MCF 10A (cell line): ENCODE results near the gene FAM111B. TPM values are rescaled to one million over a fixed set of nuclear protein-coding genes. Genes with fewer than 3 reads are reported as not detected.
"Not testable (repeated sequence)": the region's sequence is repeated elsewhere in the genome, so short reads cannot be mapped to it uniquely, and the experiment has no call there.

Experiments
- BruUV-seq: library from RNA; stranded (reverse); fragments of 400-500 nt; replicated peaks from 2 replicates; lab custom pipeline; 2021; lab: Mats Ljungman, UMichigan
- CTCF ChIA-PET: fragments of 300-600 bp; sonication (Branson Sonifier 250); formaldehyde crosslinking; extraction: SDS; loops from one replicate; lab custom pipeline; 2021; ENCODE audit warnings: antibody characterized with exemption, inconsistent platforms; lab: Yijun Ruan, JAX
- POLR2A ChIA-PET: fragments of 300-600, 350-650 bp; sonication (Branson Sonifier 250); formaldehyde crosslinking; extraction: SDS; loops from one replicate; lab custom pipeline; 2020; ENCODE audit warnings: antibody characterized with exemption, inconsistent platforms; lab: Yijun Ruan, JAX
- DNase-seq: peaks from one replicate; pipeline ENCODE4 v3.0.0-alpha.2; 2018; ENCODE audit not compliant: unreplicated experiment
- H3K27ac Mint-ChIP-seq: one replicate; pipeline ENCODE4 v1.8.0; 2022; ENCODE audit warnings: mild to moderate bottlenecking, low read depth, mixed read lengths; ENCODE audit not compliant: unreplicated experiment
- H3K27me3 Mint-ChIP-seq: one replicate; pipeline ENCODE4 v1.8.0; 2022; ENCODE audit warnings: mixed read lengths; ENCODE audit not compliant: insufficient read depth, unreplicated experiment
- H3K36me3 Mint-ChIP-seq: one replicate; pipeline ENCODE4 v1.8.0; 2022; ENCODE audit warnings: mild to moderate bottlenecking, moderate library complexity, mixed read lengths; ENCODE audit not compliant: insufficient read depth, unreplicated experiment
- H3K4me1 Mint-ChIP-seq: one replicate; pipeline ENCODE4 v1.8.0; 2022; ENCODE audit warnings: mixed read lengths; ENCODE audit not compliant: insufficient read depth, unreplicated experiment
- H3K4me3 Mint-ChIP-seq: one replicate; pipeline ENCODE4 v1.8.0; 2022; ENCODE audit warnings: mild to moderate bottlenecking, moderate library complexity, mixed read lengths; ENCODE audit not compliant: unreplicated experiment
- H3K9me3 Mint-ChIP-seq: one replicate; pipeline ENCODE4 v1.8.0; 2022; ENCODE audit warnings: mixed read lengths; ENCODE audit not compliant: unreplicated experiment
- intact Hi-C: fragments of 100-400 bp; cut with micrococcal nuclease; formaldehyde crosslinking; loops from 2 replicates; pipeline ENCODE4 v1.14.1; 2022
- total RNA-seq: library from RNA; stranded (reverse); gene quantifications from 2 replicates; pipeline ENCODE4 v1.2.3, GENCODE V29; 2022
- TF ChIP-seq, protein P1 (sequence below): fragments of 200-600 bp; IDR thresholded peaks from one replicate; pipeline ENCODE4 v1.8.0; 2022; ENCODE audit warnings: antibody characterized with exemption, mild to moderate bottlenecking; ENCODE audit not compliant: unreplicated experiment

Gene FAM111B
- total RNA-seq, 1 experiment from 2014 or later, result 1.6 TPM

- peak; percentile 48 for DNase-seq
- Mint-ChIP-seq H3K36me3 (no peaks in the 10 kb centered on the region), H3K27ac (no peak overlapping the region), H3K4me1 (peaks cover 12% of the 10 kb centered on the region), H3K27me3 (peaks cover 24% of the 10 kb centered on the region), H3K9me3 (no peaks in the 10 kb centered on the region), H3K4me3 (peak overlapping the region; percentile 61)
- TF ChIP-seq, protein P1, sequence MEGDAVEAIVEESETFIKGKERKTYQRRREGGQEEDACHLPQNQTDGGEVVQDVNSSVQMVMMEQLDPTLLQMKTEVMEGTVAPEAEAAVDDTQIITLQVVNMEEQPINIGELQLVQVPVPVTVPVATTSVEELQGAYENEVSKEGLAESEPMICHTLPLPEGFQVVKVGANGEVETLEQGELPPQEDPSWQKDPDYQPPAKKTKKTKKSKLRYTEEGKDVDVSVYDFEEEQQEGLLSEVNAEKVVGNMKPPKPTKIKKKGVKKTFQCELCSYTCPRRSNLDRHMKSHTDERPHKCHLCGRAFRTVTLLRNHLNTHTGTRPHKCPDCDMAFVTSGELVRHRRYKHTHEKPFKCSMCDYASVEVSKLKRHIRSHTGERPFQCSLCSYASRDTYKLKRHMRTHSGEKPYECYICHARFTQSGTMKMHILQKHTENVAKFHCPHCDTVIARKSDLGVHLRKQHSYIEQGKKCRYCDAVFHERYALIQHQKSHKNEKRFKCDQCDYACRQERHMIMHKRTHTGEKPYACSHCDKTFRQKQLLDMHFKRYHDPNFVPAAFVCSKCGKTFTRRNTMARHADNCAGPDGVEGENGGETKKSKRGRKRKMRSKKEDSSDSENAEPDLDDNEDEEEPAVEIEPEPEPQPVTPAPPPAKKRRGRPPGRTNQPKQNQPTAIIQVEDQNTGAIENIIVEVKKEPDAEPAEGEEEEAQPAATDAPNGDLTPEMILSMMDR, result peak; percentile 15
- POLR2A ChIA-PET, result no interaction called here
- intact Hi-C loops, result no loop called here
- CTCF ChIA-PET, result interaction anchor here (0.5 to 4.8 kb wide), 5 partner anchors 33 to 228 kb away, joined by 3 to 23 read pairs (median 3); partner anchors contain the start of gene FAM111A
- BruUV-seq, result no TSS peak
These were observed 4.7 kb upstream of the FAM111B start for GRCh38 chr11:59102259-59102765.

- H3K36me3 Mint-ChIP-seq, H3K27me3 Mint-ChIP-seq, H3K9me3 Mint-ChIP-seq, BruUV-seq, H3K27ac Mint-ChIP-seq: not testable (repeated sequence)
- Mint-ChIP-seq H3K4me1 (peaks cover 26% of the 10 kb centered on the region), H3K4me3 (peak overlapping the region; percentile 90)
- POLR2A ChIA-PET, result interaction anchor here (1.1 to 2.2 kb wide), 3 partner anchors 35 to 67 kb away, joined by 3 to 21 read pairs (median 21); partner anchors contain the start of gene FAM111A
- CTCF ChIA-PET, result interaction anchor here (0.6 to 5.1 kb wide), 6 partner anchors 10 to 54 kb away, joined by 3 to 36 read pairs (median 10); no protein-coding TSS in a partner anchor
- intact Hi-C loops, result loop anchor here (2.0 kb wide), 1 partner anchor 35 kb away; the partner anchor contains the start of gene FAM111A
- peak; percentile 19 for DNase-seq
These were observed 684 bp downstream of the FAM111B start for GRCh38 chr11:59107721-59108120.

DNA sequence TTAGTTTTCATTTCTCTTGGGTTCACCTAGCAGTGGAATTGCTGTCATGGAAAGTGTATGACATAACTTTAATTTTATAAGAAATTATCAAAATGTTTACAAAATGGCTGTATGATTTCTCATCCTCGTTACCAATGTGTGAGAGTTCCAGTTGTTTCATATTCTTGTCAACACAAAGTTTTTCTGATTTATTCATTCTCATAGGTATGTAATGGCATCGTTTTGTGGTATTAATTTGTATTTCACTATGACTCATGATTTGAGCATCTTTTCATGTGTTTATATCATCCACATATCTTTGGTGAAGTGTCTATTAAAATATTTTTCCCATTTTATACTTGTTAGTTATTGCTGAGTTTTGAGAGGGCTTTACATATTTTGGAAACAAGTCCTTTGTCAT, 5.5 kb downstream of the FAM111B start:
- Mint-ChIP-seq H3K9me3 (no peaks in the 10 kb centered on the region), H3K27me3 (no peaks in the 10 kb centered on the region), H3K4me1 (peaks cover 13% of the 10 kb centered on the region), H3K27ac (no peak overlapping the region), H3K36me3 (peaks cover 2% of the 10 kb centered on the region), H3K4me3 (no peak overlapping the region)
- no peak for DNase-seq
- CTCF ChIA-PET, result no interaction called here
- TF ChIP-seq, protein P1, result no peak
- POLR2A ChIA-PET, result no interaction called here
- intact Hi-C loops, result no loop called here
- no TSS peak for BruUV-seq

DNA sequence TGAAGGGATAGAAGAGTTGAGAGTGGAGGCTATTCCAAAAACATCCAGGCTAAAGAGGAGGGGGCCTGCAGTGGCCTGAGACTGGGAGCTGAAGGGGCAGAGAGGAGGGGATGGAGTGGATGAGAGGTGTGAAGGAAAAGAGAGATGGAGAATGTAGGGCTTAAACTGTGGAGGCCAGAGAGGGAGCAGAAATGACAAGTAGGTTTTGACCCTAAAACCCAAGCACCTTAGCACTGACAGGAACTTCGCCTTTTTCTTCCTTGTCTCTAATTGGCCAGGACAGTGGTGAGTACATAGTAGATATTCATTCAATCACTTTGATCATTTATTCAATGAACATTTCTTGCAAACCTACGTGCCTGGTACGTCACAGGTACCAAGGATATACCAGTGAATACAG, 7.3 kb downstream of the FAM111B start:
- no TSS peak for BruUV-seq
- intact Hi-C loops, result no loop called here
- H3K4me1 Mint-ChIP-seq, result no peaks in the 10 kb centered on the region
- H3K36me3 Mint-ChIP-seq, result peaks cover 4% of the 10 kb centered on the region
- TF ChIP-seq, protein P1, result no peak
- DNase-seq, result no peak
- H3K4me3 Mint-ChIP-seq, result no peak overlapping the region
- POLR2A ChIA-PET, result no interaction called here
- no peaks in the 10 kb centered on the region for H3K27me3 Mint-ChIP-seq
- no peaks in the 10 kb centered on the region for H3K9me3 Mint-ChIP-seq
- peak overlapping the region; percentile 4 for H3K27ac Mint-ChIP-seq
- CTCF ChIA-PET, result interaction anchor here (0.5 to 1.2 kb wide), 5 partner anchors 17 to 40 kb away, joined by 3 to 5 read pairs (median 3); no protein-coding TSS in a partner anchor
